GM21737 (cell line): ENCODE data around the gene OR5B21.

ENCODE experiments used
- ATAC-seq: cut with Tn5 transposase; IDR thresholded peaks from one replicate; pipeline ENCODE4 v1.9.1; 2021; ENCODE audit warnings: mild to moderate bottlenecking, moderate library complexity; ENCODE audit not compliant: unreplicated experiment

The OR5B21 gene

GRCh38 chr11:58494101-58494500 lies 13.8 kb downstream of the OR5B21 start:
- ATAC-seq, result no peak

- no peak for ATAC-seq
Measured at GRCh38 chr11:58493676-58494075, 14.2 kb downstream of the OR5B21 start.

GRCh38 chr11:58490827-58491226 lies 17.1 kb downstream of the OR5B21 start:
- ATAC-seq, result no peak

- no peak for ATAC-seq
Measured at GRCh38 chr11:58487170-58487569, 20.7 kb downstream of the OR5B21 start.

- ATAC-seq, result no peak
Measured at GRCh38 chr11:58485961-58486360, 21.9 kb downstream of the OR5B21 start.

GRCh38 chr11:58471892-58472291 lies 36.0 kb downstream of the OR5B21 start:
- no peak for ATAC-seq

GRCh38 chr11:58466293-58466692 lies 41.6 kb downstream of the OR5B21 start:
- no peak for ATAC-seq

- no peak for ATAC-seq
Measured at GRCh38 chr11:58465690-58466089, 42.2 kb downstream of the OR5B21 start.
